Right renal cortex interstitium (tissue), 3 donors: ENCODE measurements around the gene FHIP1B. TPM values are rescaled to one million over a fixed set of nuclear protein-coding genes. Genes with fewer than 3 reads are reported as not detected.

ENCODE experiments used
- DNase-seq, 3 donors: peaks; one replicate each; pipeline ENCODE4 v3.0.0-alpha.2; 2013; ENCODE audit warnings: low read depth in 3 of 3, low spot score in 2 of 3
- polyA plus RNA-seq, 3 donors: library from polyadenylated mRNA; unstranded; fragments of 120-200 nt; gene quantifications; one replicate each; pipeline ENCODE4 v1.2.1, GENCODE V29; 2013; ENCODE audit not compliant: insufficient read length in 3 of 3

Gene FHIP1B
- polyA plus RNA-seq, 3 donors, result 35.4 to 45.6 (median 38.1) TPM

DNA sequence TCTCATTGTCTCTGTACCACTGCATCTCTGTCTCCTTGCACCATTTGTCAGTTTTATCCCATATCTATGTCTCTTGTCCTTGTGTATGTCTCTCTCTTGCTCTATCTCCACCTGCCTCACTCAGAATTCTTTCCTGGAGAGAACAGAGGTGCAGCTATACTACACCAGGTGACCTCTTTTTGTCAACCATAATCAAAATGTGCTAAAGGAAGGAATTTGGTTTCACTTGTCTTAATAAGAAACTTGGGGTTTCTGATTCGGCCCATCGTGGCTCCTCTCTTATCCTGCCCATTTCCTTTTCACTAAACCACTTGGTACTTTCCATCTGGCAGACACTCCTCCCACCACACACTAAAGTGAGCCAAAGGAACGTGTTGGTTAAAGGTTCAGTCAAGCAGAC, 31.1 kb downstream of the FHIP1B start:
- DNase-seq, result no peak

GRCh38 chr11:6202041-6202440, 32.4 kb downstream of the FHIP1B start:
- no peak for DNase-seq

DNA sequence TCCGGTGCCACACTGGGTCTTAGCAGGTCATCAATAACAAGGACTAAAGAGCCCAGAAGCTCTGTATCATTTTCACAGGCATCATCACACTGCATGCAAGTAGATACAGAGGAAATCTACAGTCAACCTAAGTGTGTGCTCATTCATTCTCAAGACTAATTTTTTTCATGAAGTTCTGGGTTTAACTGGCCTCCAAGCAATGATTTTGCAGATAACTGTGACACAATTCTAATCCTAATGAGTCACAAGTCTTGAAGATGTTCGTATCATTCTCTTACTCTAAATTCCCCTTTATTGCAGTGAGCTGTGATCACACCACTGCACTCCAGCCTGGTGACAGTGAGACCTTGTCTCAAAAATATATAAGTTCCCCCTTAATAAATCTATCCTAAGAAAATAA, 33.0 kb downstream of the FHIP1B start:
- no peak for DNase-seq

DNA sequence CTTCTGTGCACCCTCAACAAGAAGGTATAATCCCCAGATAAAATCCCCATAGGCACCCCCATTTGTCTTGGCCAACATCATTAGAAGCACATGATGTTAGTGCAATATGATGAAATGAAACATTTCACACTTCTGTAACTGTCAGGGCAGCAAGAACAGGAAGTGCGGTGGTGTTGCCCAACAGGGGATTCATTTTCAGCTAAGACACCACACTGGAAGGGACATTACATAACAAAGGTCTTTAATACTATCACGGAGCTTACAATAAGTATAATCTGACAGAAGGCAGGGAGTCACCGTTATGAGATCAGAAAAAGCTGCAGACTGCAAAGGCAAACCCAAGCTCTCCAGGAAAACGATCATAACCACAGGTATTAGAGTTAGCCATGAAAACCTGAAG, 33.5 kb downstream of the FHIP1B start:
- no peak for DNase-seq

DNA sequence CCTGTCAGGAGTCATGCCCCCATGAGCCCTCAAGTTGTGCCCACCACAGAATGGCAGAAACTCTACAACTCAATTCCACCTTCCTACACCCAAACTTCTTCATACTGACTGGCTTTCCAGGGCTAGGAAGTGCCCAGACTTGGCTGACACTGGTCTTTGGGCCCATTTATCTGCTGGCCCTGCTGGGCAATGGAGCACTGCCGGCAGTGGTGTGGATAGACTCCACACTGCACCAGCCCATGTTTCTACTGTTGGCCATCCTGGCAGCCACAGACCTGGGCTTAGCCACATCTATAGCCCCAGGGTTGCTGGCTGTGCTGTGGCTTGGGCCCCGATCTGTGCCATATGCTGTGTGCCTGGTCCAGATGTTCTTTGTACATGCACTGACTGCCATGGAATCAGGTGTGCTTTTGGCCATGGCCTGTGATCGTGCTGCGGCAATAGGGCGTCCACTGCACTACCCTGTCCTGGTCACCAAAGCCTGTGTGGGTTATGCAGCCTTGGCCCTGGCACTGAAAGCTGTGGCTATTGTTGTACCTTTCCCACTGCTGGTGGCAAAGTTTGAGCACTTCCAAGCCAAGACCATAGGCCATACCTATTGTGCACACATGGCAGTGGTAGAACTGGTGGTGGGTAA, 35.1 kb downstream of the FHIP1B start, which contains the start of gene OR52W1:
OR52W1 (plus strand) TSS at position 51 of the 637 bp plus-strand sequence; CDS start at position 51, 0 bp downstream.
- DNase-seq, result no peak

GRCh38 chr11:6197466-6198200, 36.8 kb downstream of the FHIP1B start:
- DNase-seq, result no peak

DNA sequence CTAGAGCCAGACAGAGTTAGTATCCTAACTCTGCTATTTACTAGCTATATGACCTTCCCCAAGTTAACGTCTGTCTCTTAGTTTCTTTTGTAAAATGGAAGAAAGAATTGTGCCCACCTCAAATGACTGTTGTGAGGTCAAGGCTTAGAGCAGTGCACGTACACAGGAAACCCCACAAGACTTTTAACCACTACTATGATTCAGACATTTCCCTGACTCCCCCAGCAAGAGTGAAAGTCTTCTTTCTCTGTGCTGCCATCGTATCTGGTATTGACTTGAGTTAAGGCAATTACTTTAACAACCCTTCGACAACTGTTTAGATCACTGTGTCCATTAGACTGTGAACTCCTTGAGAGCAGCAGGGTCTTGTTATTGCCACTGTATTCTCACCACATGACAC, 38.0 kb downstream of the FHIP1B start:
- no peak for DNase-seq

DNA sequence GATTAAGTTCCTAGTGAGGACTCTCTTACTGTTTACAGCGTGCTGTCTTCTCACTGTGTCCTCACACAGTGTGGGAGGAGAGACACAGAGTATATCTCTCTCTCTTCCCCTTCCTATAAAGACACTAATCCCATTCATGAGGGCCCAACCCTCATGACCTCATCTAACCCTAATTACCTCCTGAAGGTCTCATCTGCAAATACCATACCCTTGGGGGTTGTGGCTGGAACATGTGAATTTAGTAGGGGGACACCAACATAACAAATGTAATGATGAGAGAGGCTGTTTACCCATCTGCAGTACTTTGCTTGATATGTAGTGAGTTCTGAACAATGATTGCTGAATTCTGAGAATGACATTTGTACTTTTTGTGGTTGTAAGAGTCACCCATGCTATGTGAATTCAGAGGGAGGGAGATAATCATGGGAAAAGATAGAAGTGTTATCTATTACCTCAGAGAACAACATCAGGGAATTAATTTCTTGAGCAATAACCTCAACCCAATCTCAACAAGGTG, 40.3 kb downstream of the FHIP1B start:
- no peak for DNase-seq

GRCh38 chr11:6191742-6192141, 42.7 kb downstream of the FHIP1B start:
- no peak for DNase-seq

GRCh38 chr11:6175440-6175839, 59.0 kb downstream of the FHIP1B start:
- DNase-seq, result no peak

- DNase-seq, result no peak
Observed at GRCh38 chr11:6170226-6170625, 64.2 kb downstream of the FHIP1B start, which contains the start of gene OR52B2. Gene OR52B2 (minus strand): TSS chr11:6170326. CDS start chr11:6170326, 0 bp downstream.

Other genes with a start within 250 kb of the FHIP1B start
- not detected for gene OR52L1, start 247.7 kb downstream of the FHIP1B start, polyA plus RNA-seq
- under 1 TPM in 2 of 3 donors, not detected in 1; 0.04 to 0.06 TPM for gene OR56A4, start 227.7 kb downstream of the FHIP1B start, polyA plus RNA-seq
- not detected for gene OR56A1, start 203.9 kb downstream of the FHIP1B start, polyA plus RNA-seq
- under 1 TPM in 2 of 3 donors, not detected in 1; 0.14 to 0.25 TPM for gene OR56B4, start 127.0 kb downstream of the FHIP1B start, polyA plus RNA-seq
- not detected for gene OR52B2, start 64.3 kb downstream of the FHIP1B start, polyA plus RNA-seq
- gene OR52W1, start 35.4 kb downstream of the FHIP1B start, polyA plus RNA-seq, result under 1 TPM in 2 of 3 donors, not detected in 1; 0.11 to 0.19 TPM
- under 1 TPM; 0.64 to 0.83 (median 0.75) TPM for gene C11orf42, start 29.1 kb downstream of the FHIP1B start, polyA plus RNA-seq
- under 1 TPM; 0.08 to 0.14 (median 0.11) TPM for gene CNGA4, start 4.5 kb upstream of the FHIP1B start, polyA plus RNA-seq
- gene CCKBR, start 25.2 kb upstream of the FHIP1B start, polyA plus RNA-seq, result under 1 TPM; 0.47 to 0.72 (median 0.61) TPM
- gene CAVIN3, start 85.9 kb upstream of the FHIP1B start, polyA plus RNA-seq, result 10 to 100 TPM in 2 of 3 donors, 1 to 10 TPM in 1; 9.5 to 15.3 (median 10.9) TPM
- 10 to 100 TPM; 31.0 to 32.3 (median 32.1) TPM for gene SMPD1, start 155.8 kb upstream of the FHIP1B start, polyA plus RNA-seq
- gene APBB1, start 184.5 kb upstream of the FHIP1B start, polyA plus RNA-seq, result 10 to 100 TPM; 51.9 to 56.5 (median 52.5) TPM
- gene HPX, start 206.4 kb upstream of the FHIP1B start, polyA plus RNA-seq, result 1 to 10 TPM; 1.6 to 2.2 (median 2.2) TPM
- gene TRIM3, start 239.3 kb upstream of the FHIP1B start, polyA plus RNA-seq, result 10 to 100 TPM; 16.1 to 19.3 (median 17.0) TPM
- 10 to 100 TPM; 64.8 to 67.5 (median 66.2) TPM for gene ARFIP2, start 246.7 kb upstream of the FHIP1B start, polyA plus RNA-seq
- gene TIMM10B, start 246.9 kb upstream of the FHIP1B start, polyA plus RNA-seq, result 10 to 100 TPM; 38.3 to 42.4 (median 38.7) TPM